Memory B cell (primary cell): ENCODE results near the gene ORMDL2.

Experiments used
- ATAC-seq: fragments of 150-1000 bp; cut with Tn5 transposase; 2 replicates; pipeline ENCODE4 v1.10.0; 2021; ENCODE audit warnings: low read depth, mild to moderate bottlenecking, moderate library complexity
- DNase-seq, 2 donors: peaks; one replicate each; pipeline ENCODE4 v3.0.0; 2022; ENCODE audit warnings: low spot score in 2 of 2
- H3K27ac Mint-ChIP-seq: one replicate; pipeline ENCODE4 v1.8.0; 2022; ENCODE audit warnings: mild to moderate bottlenecking, moderate library complexity, mixed read lengths
- H3K27me3 Mint-ChIP-seq: one replicate; pipeline ENCODE4 v1.8.0; 2022; ENCODE audit warnings: mixed read lengths
- H3K36me3 Mint-ChIP-seq: one replicate; pipeline ENCODE4 v1.8.0; 2022; ENCODE audit warnings: mild to moderate bottlenecking, mixed read lengths
- H3K4me1 Mint-ChIP-seq: one replicate; pipeline ENCODE4 v1.8.0; 2022; ENCODE audit warnings: mixed read lengths
- H3K4me3 Mint-ChIP-seq: one replicate; pipeline ENCODE4 v1.8.0; 2022; ENCODE audit warnings: mild to moderate bottlenecking, moderate library complexity, mixed read lengths
- H3K9me3 Mint-ChIP-seq: one replicate; pipeline ENCODE4 v1.8.0; 2022; ENCODE audit warnings: mixed read lengths

Gene ORMDL2

GRCh38 chr12:55817345-55818139, at the start of gene ORMDL2, which contains the start of gene SARNP:
TSS of gene ORMDL2 (plus strand) at chr12:55818041. CDS start at chr12:55819000, 959 bp downstream.
TSS of gene SARNP (minus strand) at chr12:55817724. CDS start at chr12:55817701, 23 bp downstream.
- peaks cover 12% of the 10 kb centered on the region for H3K36me3 Mint-ChIP-seq
- peaks cover 16% of the 10 kb centered on the region for H3K4me1 Mint-ChIP-seq
- no peaks in the 10 kb centered on the region for H3K9me3 Mint-ChIP-seq
- ATAC-seq (peak; percentile 89), DNase-seq (peak; percentile 81 to 94)
- H3K27ac Mint-ChIP-seq, result peak within 1 kb of the TSS; percentile 60
- H3K27me3 Mint-ChIP-seq, result no peaks in the 10 kb centered on the region
- H3K4me3 Mint-ChIP-seq, result no peak within 1 kb of the TSS

- Mint-ChIP-seq H3K9me3 (no peaks in the 10 kb centered on the region), H3K4me3 (no peak overlapping the region), H3K27ac (peak overlapping the region; percentile 48), H3K36me3 (peaks cover 16% of the 10 kb centered on the region), H3K27me3 (no peaks in the 10 kb centered on the region), H3K4me1 (peaks cover 5% of the 10 kb centered on the region)
- no peak for ATAC-seq
- no peak for DNase-seq
Measured at GRCh38 chr12:55771736-55772135, 46.1 kb upstream of the ORMDL2 start.

GRCh38 chr12:55777856-55778255, 40.0 kb upstream of the ORMDL2 start:
- no peak for ATAC-seq
- peaks cover 2% of the 10 kb centered on the region for H3K4me1 Mint-ChIP-seq
- no peak for DNase-seq
- no peaks in the 10 kb centered on the region for H3K9me3 Mint-ChIP-seq
- H3K4me3 Mint-ChIP-seq, result no peak overlapping the region
- H3K27me3 Mint-ChIP-seq, result no peaks in the 10 kb centered on the region
- H3K36me3 Mint-ChIP-seq, result peaks cover 16% of the 10 kb centered on the region
- H3K27ac Mint-ChIP-seq, result no peak overlapping the region

GRCh38 chr12:55780685-55781084, 37.2 kb upstream of the ORMDL2 start:
- H3K4me3 Mint-ChIP-seq, result no peak overlapping the region
- no peaks in the 10 kb centered on the region for H3K4me1 Mint-ChIP-seq
- ATAC-seq (no peak), DNase-seq (no peak)
- H3K27ac Mint-ChIP-seq, result peak overlapping the region; percentile 54
- H3K36me3 Mint-ChIP-seq, result peaks cover 16% of the 10 kb centered on the region
- no peaks in the 10 kb centered on the region for H3K9me3 Mint-ChIP-seq
- H3K27me3 Mint-ChIP-seq, result no peaks in the 10 kb centered on the region

- ATAC-seq (no peak), DNase-seq (no peak)
- no peak overlapping the region for H3K4me3 Mint-ChIP-seq
- H3K27me3 Mint-ChIP-seq, result no peaks in the 10 kb centered on the region
- peaks cover 26% of the 10 kb centered on the region for H3K36me3 Mint-ChIP-seq
- H3K27ac Mint-ChIP-seq, result peak overlapping the region; percentile 63
- no peaks in the 10 kb centered on the region for H3K9me3 Mint-ChIP-seq
- no peaks in the 10 kb centered on the region for H3K4me1 Mint-ChIP-seq
Measured at GRCh38 chr12:55788546-55788945, 29.3 kb upstream of the ORMDL2 start.

GRCh38 chr12:55789171-55789570, 28.7 kb upstream of the ORMDL2 start:
- H3K4me1 Mint-ChIP-seq, result no peaks in the 10 kb centered on the region
- no peaks in the 10 kb centered on the region for H3K27me3 Mint-ChIP-seq
- no peaks in the 10 kb centered on the region for H3K9me3 Mint-ChIP-seq
- no peak overlapping the region for H3K4me3 Mint-ChIP-seq
- DNase-seq (no peak), ATAC-seq (no peak)
- peak overlapping the region; percentile 63 for H3K27ac Mint-ChIP-seq
- peaks cover 22% of the 10 kb centered on the region for H3K36me3 Mint-ChIP-seq

GRCh38 chr12:55789893-55790292, 27.9 kb upstream of the ORMDL2 start:
- Mint-ChIP-seq H3K4me1 (no peaks in the 10 kb centered on the region), H3K36me3 (peaks cover 27% of the 10 kb centered on the region), H3K27me3 (no peaks in the 10 kb centered on the region), H3K27ac (no peak overlapping the region), H3K4me3 (no peak overlapping the region), H3K9me3 (no peaks in the 10 kb centered on the region)
- DNase-seq, result no peak
- no peak for ATAC-seq

GRCh38 chr12:55795950-55796349, 21.9 kb upstream of the ORMDL2 start:
- no peaks in the 10 kb centered on the region for H3K9me3 Mint-ChIP-seq
- no peak for DNase-seq
- peaks cover 3% of the 10 kb centered on the region for H3K4me1 Mint-ChIP-seq
- no peak overlapping the region for H3K27ac Mint-ChIP-seq
- no peak for ATAC-seq
- no peaks in the 10 kb centered on the region for H3K27me3 Mint-ChIP-seq
- peaks cover 26% of the 10 kb centered on the region for H3K36me3 Mint-ChIP-seq
- no peak overlapping the region for H3K4me3 Mint-ChIP-seq

- Mint-ChIP-seq H3K27ac (peak overlapping the region; percentile 26), H3K9me3 (no peaks in the 10 kb centered on the region), H3K4me1 (peaks cover 3% of the 10 kb centered on the region), H3K27me3 (no peaks in the 10 kb centered on the region), H3K4me3 (no peak overlapping the region), H3K36me3 (peaks cover 25% of the 10 kb centered on the region)
- DNase-seq (no peak), ATAC-seq (no peak)
Measured at GRCh38 chr12:55797068-55797467, 20.8 kb upstream of the ORMDL2 start.

GRCh38 chr12:55797550-55797949, 20.3 kb upstream of the ORMDL2 start:
- Mint-ChIP-seq H3K27me3 (no peaks in the 10 kb centered on the region), H3K36me3 (peaks cover 25% of the 10 kb centered on the region), H3K4me1 (peaks cover 3% of the 10 kb centered on the region), H3K9me3 (no peaks in the 10 kb centered on the region), H3K4me3 (no peak overlapping the region), H3K27ac (peak overlapping the region; percentile 46)
- ATAC-seq (no peak), DNase-seq (no peak)

GRCh38 chr12:55806982-55807381, 10.9 kb upstream of the ORMDL2 start:
- H3K36me3 Mint-ChIP-seq, result peaks cover 15% of the 10 kb centered on the region
- H3K27me3 Mint-ChIP-seq, result no peaks in the 10 kb centered on the region
- H3K4me3 Mint-ChIP-seq, result no peak overlapping the region
- ATAC-seq, result no peak
- no peak for DNase-seq
- no peak overlapping the region for H3K27ac Mint-ChIP-seq
- H3K9me3 Mint-ChIP-seq, result no peaks in the 10 kb centered on the region
- peaks cover 15% of the 10 kb centered on the region for H3K4me1 Mint-ChIP-seq

- Mint-ChIP-seq H3K4me3 (no peak overlapping the region), H3K27me3 (no peaks in the 10 kb centered on the region), H3K36me3 (peaks cover 20% of the 10 kb centered on the region), H3K27ac (no peak overlapping the region), H3K9me3 (no peaks in the 10 kb centered on the region), H3K4me1 (peaks cover 25% of the 10 kb centered on the region)
- DNase-seq (no peak), ATAC-seq (no peak)
Measured at GRCh38 chr12:55809274-55809673, 8.6 kb upstream of the ORMDL2 start.

- ATAC-seq, result no peak
- no peak for DNase-seq
- no peaks in the 10 kb centered on the region for H3K9me3 Mint-ChIP-seq
- H3K27me3 Mint-ChIP-seq, result no peaks in the 10 kb centered on the region
- H3K4me1 Mint-ChIP-seq, result peaks cover 23% of the 10 kb centered on the region
- H3K4me3 Mint-ChIP-seq, result no peak overlapping the region
- peaks cover 17% of the 10 kb centered on the region for H3K36me3 Mint-ChIP-seq
- peak overlapping the region; percentile 7 for H3K27ac Mint-ChIP-seq
Measured at GRCh38 chr12:55812088-55812487, 5.8 kb upstream of the ORMDL2 start.

GRCh38 chr12:55814257-55814656, 3.6 kb upstream of the ORMDL2 start:
- Mint-ChIP-seq H3K27ac (no peak overlapping the region), H3K27me3 (no peaks in the 10 kb centered on the region), H3K4me1 (peaks cover 26% of the 10 kb centered on the region), H3K4me3 (no peak overlapping the region), H3K9me3 (no peaks in the 10 kb centered on the region), H3K36me3 (peaks cover 14% of the 10 kb centered on the region)
- ATAC-seq (no peak), DNase-seq (no peak)

- H3K27ac Mint-ChIP-seq, result no peak overlapping the region
- no peaks in the 10 kb centered on the region for H3K9me3 Mint-ChIP-seq
- DNase-seq, result no peak
- ATAC-seq, result no peak
- H3K4me1 Mint-ChIP-seq, result peaks cover 28% of the 10 kb centered on the region
- no peak overlapping the region for H3K4me3 Mint-ChIP-seq
- no peaks in the 10 kb centered on the region for H3K27me3 Mint-ChIP-seq
- H3K36me3 Mint-ChIP-seq, result peaks cover 17% of the 10 kb centered on the region
Measured at GRCh38 chr12:55815473-55815872, 2.4 kb upstream of the ORMDL2 start.
